Heart left ventricle (tissue), 13 donors: ENCODE results near the gene RAB11FIP4.

Experiments
- POLR2A ChIP-seq, 2 donors: fragments of 450-650 bp; IDR thresholded peaks; one replicate each; pipeline ENCODE4 v1.6.1; 2017; ENCODE audit warnings: antibody characterized with exemption in 2 of 2, mild to moderate bottlenecking in 2 of 2, moderate library complexity in 2 of 2
- TF ChIP-seq, protein P1 (sequence below), 12 donors: fragments of 200-600 bp; sonication (generic) in 4 of 12; IDR thresholded peaks; one replicate each; pipeline versions ENCODE4 v1.5.0 to v1.8.0; 2018 to 2022; ENCODE audit warnings: antibody characterized with exemption in 12 of 12, mild to moderate bottlenecking in 5 of 12
- donor health status: ischemic (EF 13 %, LVEDD 7.1; RV severe dilation, severe dysfunction).
- donor health status: DM: no; HTN: yes; CAD: no.
- donor health status: DM: no; HTN: no; CAD: no.
- donor health status: ischemic (EF 25% LVEDD 6.9; RV normal size, moderate dysfunction).
- donor health status: ischemic (EF 25% LVEDD 5.7; RV mildly dilated, moderate dysfunction).
- donor health status: ischemic (EF 35%, LVEDD 5.7; RV mildly dilated, moderate dysfunction).
- donor health status: nonischemic (EF 11% LVEDD 7.7; RV severe dilation, severe dysfunction).
- donor health status: DM: yes; HTN: yes; CAD: no.
- donor health status: PGD.
- donor health status: ischemic (EF 29% LVEDD 5.4; RV normal size, mild dysfunction).
- donor health status: nonischemic (EF 23%, LVEDD 6.1; RV moderate dilation, normal function).

DNA sequence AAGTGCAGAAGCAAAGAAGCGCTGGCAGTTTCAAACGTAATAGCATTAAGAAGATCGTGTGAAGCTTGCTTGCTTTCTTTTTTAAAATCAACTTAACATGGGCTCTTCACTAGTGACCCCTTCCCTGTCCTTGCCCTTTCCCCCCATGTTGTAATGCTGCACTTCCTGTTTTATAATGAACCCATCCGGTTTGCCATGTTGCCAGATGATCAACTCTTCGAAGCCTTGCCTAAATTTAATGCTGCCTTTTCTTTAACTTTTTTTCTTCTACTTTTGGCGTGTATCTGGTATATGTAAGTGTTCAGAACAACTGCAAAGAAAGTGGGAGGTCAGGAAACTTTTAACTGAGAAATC lies 17.4 kb upstream of the RAB11FIP4 start:
- TF ChIP-seq, protein P1, sequence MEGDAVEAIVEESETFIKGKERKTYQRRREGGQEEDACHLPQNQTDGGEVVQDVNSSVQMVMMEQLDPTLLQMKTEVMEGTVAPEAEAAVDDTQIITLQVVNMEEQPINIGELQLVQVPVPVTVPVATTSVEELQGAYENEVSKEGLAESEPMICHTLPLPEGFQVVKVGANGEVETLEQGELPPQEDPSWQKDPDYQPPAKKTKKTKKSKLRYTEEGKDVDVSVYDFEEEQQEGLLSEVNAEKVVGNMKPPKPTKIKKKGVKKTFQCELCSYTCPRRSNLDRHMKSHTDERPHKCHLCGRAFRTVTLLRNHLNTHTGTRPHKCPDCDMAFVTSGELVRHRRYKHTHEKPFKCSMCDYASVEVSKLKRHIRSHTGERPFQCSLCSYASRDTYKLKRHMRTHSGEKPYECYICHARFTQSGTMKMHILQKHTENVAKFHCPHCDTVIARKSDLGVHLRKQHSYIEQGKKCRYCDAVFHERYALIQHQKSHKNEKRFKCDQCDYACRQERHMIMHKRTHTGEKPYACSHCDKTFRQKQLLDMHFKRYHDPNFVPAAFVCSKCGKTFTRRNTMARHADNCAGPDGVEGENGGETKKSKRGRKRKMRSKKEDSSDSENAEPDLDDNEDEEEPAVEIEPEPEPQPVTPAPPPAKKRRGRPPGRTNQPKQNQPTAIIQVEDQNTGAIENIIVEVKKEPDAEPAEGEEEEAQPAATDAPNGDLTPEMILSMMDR (IDR thresholded peaks at IDR 0.05), result no peak
- TF ChIP-seq POLR2A (IDR thresholded peaks at IDR 0.05), result no peak
